ENCODE results near the gene DCST1. TPM values are rescaled to one million over a fixed set of nuclear protein-coding genes. Genes with fewer than 3 reads are reported as not detected.

The DCST1 gene
- total RNA-seq, 4 donors from 2014 or later, result not detected

GRCh38 chr1:155081472-155082300, 48.1 kb downstream of the DCST1 start:
- TF ChIP-seq, protein P1, sequence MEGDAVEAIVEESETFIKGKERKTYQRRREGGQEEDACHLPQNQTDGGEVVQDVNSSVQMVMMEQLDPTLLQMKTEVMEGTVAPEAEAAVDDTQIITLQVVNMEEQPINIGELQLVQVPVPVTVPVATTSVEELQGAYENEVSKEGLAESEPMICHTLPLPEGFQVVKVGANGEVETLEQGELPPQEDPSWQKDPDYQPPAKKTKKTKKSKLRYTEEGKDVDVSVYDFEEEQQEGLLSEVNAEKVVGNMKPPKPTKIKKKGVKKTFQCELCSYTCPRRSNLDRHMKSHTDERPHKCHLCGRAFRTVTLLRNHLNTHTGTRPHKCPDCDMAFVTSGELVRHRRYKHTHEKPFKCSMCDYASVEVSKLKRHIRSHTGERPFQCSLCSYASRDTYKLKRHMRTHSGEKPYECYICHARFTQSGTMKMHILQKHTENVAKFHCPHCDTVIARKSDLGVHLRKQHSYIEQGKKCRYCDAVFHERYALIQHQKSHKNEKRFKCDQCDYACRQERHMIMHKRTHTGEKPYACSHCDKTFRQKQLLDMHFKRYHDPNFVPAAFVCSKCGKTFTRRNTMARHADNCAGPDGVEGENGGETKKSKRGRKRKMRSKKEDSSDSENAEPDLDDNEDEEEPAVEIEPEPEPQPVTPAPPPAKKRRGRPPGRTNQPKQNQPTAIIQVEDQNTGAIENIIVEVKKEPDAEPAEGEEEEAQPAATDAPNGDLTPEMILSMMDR (IDR thresholded peaks at IDR 0.05; ENCODE audit: low read depth), result no peak

DNA sequence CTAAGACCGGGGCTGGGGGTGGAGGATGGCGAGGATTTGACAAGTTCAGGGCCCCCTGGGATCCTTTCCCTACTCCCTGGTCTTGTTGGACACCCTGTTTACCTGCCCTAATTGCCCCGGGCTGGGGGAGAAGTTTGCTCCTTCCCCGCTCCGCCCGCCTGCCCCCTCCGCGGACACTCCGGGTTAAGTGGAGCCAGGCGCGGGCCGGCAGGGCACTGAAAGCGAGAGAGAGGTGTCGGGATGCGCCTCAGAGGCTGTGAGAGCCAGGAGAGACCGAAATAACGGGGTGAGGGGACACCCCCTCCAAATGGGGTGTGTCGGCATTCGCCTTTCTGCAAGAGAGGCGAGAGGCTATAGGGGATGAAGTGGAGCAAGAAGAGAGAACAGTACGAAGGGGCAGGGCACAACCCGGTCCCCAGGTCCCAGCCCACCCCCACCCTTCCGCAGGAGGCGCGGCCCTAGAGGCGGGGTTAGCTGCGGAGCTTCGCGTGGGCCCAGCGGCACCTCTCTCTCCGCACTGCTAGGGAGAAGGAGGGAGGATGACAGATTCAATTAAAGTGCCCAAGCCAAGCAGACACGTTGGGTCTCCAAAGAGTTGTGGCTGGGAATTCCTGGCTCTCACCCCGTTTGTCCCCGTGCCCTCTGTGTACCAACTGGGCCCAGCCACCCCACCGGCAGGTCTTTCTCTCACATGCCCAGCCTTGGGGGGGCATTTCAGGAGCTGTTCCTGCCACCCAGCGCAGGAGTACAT, 48.9 kb downstream of the DCST1 start:
- TF ChIP-seq, protein P1 (IDR thresholded peaks at IDR 0.05; ENCODE audit: low read depth), result no peak

DNA sequence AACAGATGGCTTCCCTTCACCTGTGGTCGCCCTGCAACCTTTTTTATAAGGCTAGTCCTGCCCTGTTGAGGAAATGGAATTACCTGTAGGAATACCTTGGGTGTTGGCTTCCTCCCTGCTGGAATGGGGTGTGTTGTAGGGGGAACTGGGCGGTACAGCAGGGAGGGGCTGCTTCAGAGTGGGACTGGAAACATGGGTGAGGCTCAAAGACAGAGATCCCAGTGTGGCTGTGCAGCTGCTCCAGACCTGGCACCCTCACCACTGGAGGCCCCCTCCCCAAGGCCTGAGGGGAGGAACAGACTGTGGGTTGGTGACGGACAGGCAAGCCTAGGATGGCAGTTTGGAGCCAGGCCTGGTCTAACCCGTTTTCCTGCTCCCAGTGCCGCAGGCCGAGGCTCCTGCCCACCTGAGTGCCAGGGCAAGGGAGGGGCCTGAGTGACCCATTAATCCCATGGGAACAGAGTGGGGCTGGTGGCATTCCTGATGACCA, 49.5 kb downstream of the DCST1 start:
- TF ChIP-seq, protein P1 (IDR thresholded peaks at IDR 0.05; ENCODE audit: low read depth), result no peak

- TF ChIP-seq, protein P1 (IDR thresholded peaks at IDR 0.05; ENCODE audit: low read depth), result no peak
Observed at GRCh38 chr1:155083865-155084721, 50.5 kb downstream of the DCST1 start.

- TF ChIP-seq, protein P1 (IDR thresholded peaks at IDR 0.05; ENCODE audit: low read depth), result no peak
Observed at GRCh38 chr1:155084722-155085503, 51.3 kb downstream of the DCST1 start.

DNA sequence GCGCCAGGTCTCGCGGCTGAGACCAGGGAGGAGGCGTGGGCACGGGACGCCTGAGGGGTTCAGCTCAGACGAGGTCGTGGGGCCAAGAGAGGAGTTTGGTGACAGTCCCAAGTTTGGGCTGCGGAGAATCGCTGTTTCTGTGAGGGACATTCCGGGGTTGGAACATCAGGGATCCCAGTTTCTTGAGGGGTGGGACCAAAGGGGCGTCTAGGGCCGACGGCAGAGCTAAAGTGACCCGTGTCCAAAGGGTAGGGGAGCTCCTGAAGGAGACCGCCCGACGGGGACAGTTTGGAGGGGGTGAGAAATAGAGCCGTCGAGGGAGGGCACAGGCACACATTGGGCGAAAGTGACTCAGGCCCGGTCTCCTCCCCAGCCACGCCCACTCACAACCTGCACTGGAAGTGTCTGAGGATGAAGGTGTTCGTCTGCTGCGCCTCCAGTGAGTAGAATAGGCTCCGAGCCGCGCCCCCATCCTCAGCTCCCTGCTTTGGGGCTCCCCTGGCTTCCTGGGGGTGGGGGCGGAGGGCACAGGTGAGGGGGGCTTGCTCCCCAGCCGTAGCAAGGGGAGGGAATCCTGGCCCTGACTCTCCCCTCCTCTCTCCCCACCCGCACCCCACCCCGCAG, 52.0 kb downstream of the DCST1 start:
- TF ChIP-seq, protein P1 (IDR thresholded peaks at IDR 0.05; ENCODE audit: low read depth), result no peak

Measured in subcutaneous adipose tissue (tissue), 4 donors.